ENCODE data around the gene ANXA5. TPM values are rescaled to one million over a fixed set of nuclear protein-coding genes. Genes with fewer than 3 reads are reported as not detected.
A peak's percentile ranks its signal among the peaks of the same experiment; 100 is the strongest.

Gene ANXA5
- total RNA-seq, 1 experiment from 2014 or later: 442 TPM

DNA sequence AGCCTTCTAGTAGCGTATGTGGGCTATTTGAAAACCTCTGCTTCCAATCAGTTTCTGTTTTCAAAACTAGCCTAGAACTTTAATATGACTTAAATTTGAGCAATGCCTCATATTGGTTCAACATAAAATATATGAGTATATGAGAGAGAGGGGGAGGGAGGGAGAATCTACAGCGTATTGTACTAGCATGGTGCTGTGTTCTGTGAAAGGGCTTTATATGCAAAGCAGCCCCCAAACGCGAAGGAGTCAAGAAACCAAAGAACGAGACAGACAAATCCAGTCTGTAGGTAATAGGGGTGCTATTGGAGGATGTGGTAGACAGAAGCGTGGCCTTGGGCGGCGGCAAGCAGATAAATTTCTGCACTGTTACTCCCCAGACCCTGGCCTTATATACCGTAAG, 784 bp upstream of the ANXA5 start:
- peak in 1 of 2 experiments; percentile 39 for DNase-seq
- Histone ChIP-seq H3K36me3 (peaks cover 20% of the 10 kb centered on the region), H3K9me3 (replicated peaks) (no peaks in the 10 kb centered on the region)

DNA sequence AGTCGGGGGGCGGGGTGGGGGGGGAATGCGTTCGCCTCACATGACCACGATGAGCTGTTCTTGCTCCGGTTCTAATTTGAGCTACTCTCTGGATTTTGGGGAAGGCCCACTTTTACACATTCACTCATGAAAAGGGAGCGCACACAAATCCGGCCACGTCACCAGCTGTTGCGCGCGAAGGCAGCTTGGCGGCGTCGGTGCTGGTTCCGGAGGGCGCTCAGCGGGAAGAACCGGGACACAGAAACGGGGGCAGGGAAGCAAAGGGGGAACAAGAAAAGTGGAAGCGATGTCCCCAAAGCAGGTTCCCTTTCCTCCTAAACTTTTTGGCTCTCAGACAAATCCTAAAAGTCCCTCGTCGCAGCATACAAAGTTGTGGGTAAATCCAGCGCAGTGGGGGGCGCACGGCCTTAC, 605 bp downstream of the ANXA5 start:
- Histone ChIP-seq H3K27ac (peak overlapping the region; percentile 98), H3K4me1 (peaks cover 27% of the 10 kb centered on the region), H3K4me3 (peak overlapping the region; percentile 99), H3K36me3 (peaks cover 21% of the 10 kb centered on the region), H3K9me3 (replicated peaks) (no peaks in the 10 kb centered on the region), H3K27me3 (no peaks in the 10 kb centered on the region)
- peak; percentile 49 to 67 for DNase-seq

More for the DNA sequence above, 784 bp upstream of the ANXA5 start:
- Histone ChIP-seq H3K4me3 (peak overlapping the region; percentile 99), H3K27ac (peak overlapping the region; percentile 98), H3K27me3 (no peaks in the 10 kb centered on the region), H3K4me1 (peaks cover 15% of the 10 kb centered on the region)

DNA sequence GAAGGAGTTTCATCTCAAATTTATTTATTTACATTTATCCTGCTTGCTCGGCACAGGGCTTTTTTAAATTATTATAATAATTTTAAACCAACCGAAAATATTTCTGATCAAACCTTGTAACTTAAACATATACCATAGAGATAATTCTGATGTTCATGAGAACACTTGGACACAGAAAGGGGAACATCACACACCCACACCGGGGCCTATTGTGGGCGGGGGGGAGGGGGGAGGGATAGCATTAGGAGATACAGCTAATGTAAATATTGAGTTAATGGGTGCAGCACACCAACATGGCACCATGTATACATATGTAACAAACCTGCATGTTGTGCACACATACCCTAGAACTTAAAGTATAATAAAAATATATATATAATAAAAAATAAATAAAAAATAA, 2.9 kb downstream of the ANXA5 start:
- H3K4me3 ChIP-seq: no peak overlapping the region
- DNase-seq: no peak
- H3K4me1 ChIP-seq: peaks cover 44% of the 10 kb centered on the region
- no peaks in the 10 kb centered on the region for H3K9me3 ChIP-seq (replicated peaks)
- no peaks in the 10 kb centered on the region for H3K27me3 ChIP-seq
- H3K27ac ChIP-seq: no peak overlapping the region
- H3K36me3 ChIP-seq: peaks cover 38% of the 10 kb centered on the region

DNA sequence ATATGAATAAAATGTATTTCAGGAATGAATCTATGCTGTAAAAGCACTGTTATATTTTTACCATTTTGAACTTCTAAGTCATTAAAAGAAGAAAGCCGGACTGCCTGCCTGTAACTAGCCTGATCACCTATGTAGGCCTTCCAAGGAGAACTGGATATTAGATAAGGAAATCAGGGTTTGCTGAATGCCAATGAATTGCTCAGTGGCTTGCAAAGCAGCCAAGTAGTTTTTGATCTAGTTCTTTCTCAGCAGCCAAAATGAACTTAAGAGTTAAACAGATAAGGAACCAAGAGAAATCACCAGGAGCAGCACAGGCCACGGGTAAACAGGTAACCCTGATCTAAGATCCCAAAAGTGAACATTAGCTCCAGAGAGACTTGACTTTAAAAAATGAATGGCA, 3.3 kb downstream of the ANXA5 start:
- Histone ChIP-seq H3K4me1 (peaks cover 39% of the 10 kb centered on the region), H3K4me3 (no peak overlapping the region)
- no peak for DNase-seq

DNA sequence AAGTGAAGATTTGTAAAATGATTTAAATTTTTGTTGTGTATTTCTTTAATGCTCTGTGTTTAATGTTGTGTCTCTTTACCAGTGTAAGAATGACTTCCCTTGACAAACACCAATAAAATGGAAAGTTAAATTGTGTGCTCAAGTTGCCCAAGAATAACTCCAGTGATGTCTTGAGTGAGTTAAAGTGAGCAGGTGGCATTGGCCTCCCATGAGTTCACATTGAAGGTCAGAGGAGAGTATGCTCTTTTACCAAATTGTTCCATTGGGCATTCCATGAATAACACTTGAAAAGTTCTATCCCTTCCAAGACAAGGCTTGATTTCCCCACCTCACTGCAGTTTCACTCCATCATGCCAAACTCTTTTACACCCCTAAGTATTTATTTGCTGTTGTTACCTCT, 4.5 kb downstream of the ANXA5 start:
- H3K9me3 ChIP-seq (replicated peaks): no peaks in the 10 kb centered on the region
- H3K4me1 ChIP-seq: peaks cover 32% of the 10 kb centered on the region
- no peak for DNase-seq
- H3K4me3 ChIP-seq: no peak overlapping the region
- no peak overlapping the region for H3K27ac ChIP-seq
- no peaks in the 10 kb centered on the region for H3K27me3 ChIP-seq
- peaks cover 51% of the 10 kb centered on the region for H3K36me3 ChIP-seq

More for the DNA sequence above, 3.3 kb downstream of the ANXA5 start:
- Histone ChIP-seq H3K27ac (no peak overlapping the region), H3K36me3 (peaks cover 42% of the 10 kb centered on the region), H3K27me3 (no peaks in the 10 kb centered on the region), H3K9me3 (replicated peaks) (no peaks in the 10 kb centered on the region)

DNA sequence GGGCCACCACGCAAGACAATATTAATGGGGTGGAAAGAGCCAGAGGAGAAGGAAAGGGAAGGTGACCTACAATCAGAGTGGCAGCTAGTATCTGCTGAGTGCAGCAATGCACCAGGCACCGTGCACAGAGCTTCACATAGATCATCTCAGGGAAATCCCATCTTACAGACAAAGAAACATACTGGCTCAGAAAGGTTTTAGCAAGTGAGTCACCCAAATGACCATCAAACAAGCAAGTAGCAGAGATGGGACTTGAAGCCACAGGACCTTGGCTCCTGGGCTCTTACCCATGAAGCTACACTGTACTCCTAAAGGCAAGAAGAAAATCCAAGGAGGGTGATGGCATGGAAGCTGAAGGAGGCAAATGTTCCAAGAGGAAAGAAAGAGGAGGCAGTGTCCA, 6.8 kb downstream of the ANXA5 start:
- peak overlapping the region; percentile 44 for H3K27ac ChIP-seq
- H3K36me3 ChIP-seq: peaks cover 63% of the 10 kb centered on the region

DNA sequence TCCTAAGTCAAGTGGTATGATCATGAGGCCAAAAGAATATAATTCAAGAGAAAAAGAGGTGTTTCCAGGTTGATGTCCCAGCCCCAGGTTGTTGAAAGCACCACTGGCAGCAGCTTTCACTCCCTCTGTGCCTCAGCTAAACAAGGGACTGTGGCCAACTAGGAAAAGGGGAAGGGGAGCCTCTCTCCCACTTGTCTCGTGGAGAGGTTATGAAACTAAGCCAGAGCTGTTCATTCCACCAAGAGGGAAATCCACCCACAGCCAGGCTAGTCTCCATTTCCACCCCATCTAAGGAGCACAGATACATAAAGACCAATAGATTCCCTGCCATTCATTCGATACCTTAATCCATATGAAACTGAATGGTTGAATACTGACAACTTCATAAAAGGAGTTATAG, 8.1 kb downstream of the ANXA5 start:
- peaks cover 32% of the 10 kb centered on the region for H3K4me1 ChIP-seq
- H3K27ac ChIP-seq: no peak overlapping the region
- H3K27me3 ChIP-seq: no peaks in the 10 kb centered on the region
- no peak for DNase-seq
- H3K9me3 ChIP-seq (replicated peaks): no peaks in the 10 kb centered on the region
- H3K36me3 ChIP-seq: peaks cover 68% of the 10 kb centered on the region
- no peak overlapping the region for H3K4me3 ChIP-seq

More for the DNA sequence above, 6.8 kb downstream of the ANXA5 start:
- H3K4me3 ChIP-seq: no peak overlapping the region
- no peaks in the 10 kb centered on the region for H3K9me3 ChIP-seq (replicated peaks)
- no peak for DNase-seq
- H3K4me1 ChIP-seq: peaks cover 32% of the 10 kb centered on the region
- no peaks in the 10 kb centered on the region for H3K27me3 ChIP-seq

DNA sequence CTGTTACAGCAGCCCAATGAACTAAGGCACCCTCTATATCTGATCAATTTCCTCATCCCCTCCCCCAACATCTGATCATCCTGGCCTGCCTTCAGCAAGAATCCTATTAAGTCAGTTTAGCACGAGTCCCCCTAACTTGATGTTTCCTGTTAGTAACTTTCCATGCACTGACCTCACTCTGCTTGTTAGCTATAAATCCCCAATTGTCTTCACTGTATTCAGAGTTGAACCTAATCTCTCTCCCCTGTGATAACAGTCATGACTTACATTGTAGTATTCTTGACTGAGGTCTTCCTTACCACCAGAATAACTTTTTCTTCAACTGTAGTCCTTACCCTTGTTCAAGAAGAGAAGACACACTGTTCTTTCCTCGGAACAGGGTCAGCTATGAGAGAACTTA, 8.5 kb downstream of the ANXA5 start:
- Histone ChIP-seq H3K27ac (no peak overlapping the region), H3K4me3 (no peak overlapping the region), H3K36me3 (peaks cover 69% of the 10 kb centered on the region), H3K27me3 (no peaks in the 10 kb centered on the region), H3K4me1 (peaks cover 32% of the 10 kb centered on the region), H3K9me3 (replicated peaks) (no peaks in the 10 kb centered on the region)
- DNase-seq: no peak

DNA sequence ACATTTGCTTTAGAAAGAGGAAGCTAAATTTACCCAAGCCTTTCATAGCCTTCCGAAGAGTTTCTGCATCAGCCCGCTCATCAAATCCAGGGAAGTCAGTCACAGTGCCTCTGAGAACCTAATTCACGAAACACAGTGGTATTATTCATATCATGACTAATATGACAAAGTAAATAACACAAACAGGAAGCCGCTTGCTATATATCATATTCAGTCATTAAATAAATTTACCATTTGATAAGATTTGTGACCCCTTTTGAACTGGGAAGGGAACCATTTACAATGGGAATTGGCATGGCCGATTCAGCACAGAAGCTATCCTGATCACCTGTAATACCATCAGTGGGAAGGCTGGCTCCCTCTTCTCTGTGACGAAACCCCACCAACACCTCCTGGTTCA, 10.5 kb downstream of the ANXA5 start:
- Histone ChIP-seq H3K36me3 (peaks cover 85% of the 10 kb centered on the region), H3K4me1 (peaks cover 17% of the 10 kb centered on the region), H3K4me3 (no peak overlapping the region), H3K27me3 (no peaks in the 10 kb centered on the region), H3K9me3 (replicated peaks) (no peaks in the 10 kb centered on the region), H3K27ac (no peak overlapping the region)
- DNase-seq: no peak

DNA sequence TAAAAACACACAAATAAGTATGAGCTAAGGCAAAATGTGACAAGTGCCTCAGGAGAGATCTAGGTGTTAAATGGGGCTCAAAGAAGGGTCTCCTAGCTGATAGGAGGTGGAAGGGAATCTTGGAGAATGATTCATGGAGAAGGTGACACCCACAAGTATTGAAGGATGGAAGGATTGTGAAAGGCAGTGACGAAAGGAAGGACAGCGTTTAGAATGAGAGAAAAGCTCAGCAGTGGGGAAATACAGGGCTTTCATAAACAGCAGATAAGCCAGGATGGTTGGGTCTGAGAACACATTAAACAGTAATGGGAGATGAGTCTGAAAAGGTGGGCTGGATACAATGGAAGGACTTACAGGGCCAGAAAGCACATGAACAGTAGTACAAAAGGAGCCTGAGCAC, 11.5 kb downstream of the ANXA5 start:
- Histone ChIP-seq H3K36me3 (peaks cover 91% of the 10 kb centered on the region), H3K4me1 (peaks cover 7% of the 10 kb centered on the region), H3K27me3 (no peaks in the 10 kb centered on the region), H3K27ac (no peak overlapping the region), H3K9me3 (replicated peaks) (no peaks in the 10 kb centered on the region), H3K4me3 (no peak overlapping the region)
- no peak for DNase-seq

DNA sequence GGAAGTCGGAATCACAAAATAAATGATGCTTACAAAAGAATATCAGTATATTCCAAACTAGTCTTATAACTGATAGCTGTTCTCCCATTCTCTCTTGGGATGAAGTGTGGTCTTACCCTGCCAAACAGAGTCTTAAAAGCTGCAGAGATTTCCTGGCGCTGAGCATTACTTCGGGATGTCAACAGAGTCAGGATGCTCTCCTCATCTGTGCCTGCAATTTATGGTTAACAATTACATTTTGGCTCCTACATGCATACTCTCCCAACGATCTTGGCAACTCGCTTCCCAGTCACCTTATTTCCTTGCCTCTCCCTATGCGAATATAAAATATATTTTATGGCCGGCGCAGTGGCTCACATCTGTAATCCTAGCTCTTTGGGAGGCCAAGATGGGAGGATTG, 12.2 kb downstream of the ANXA5 start:
- no peak overlapping the region for H3K4me3 ChIP-seq
- no peak for DNase-seq
- H3K9me3 ChIP-seq (replicated peaks): no peaks in the 10 kb centered on the region
- no peak overlapping the region for H3K27ac ChIP-seq
- peaks cover 93% of the 10 kb centered on the region for H3K36me3 ChIP-seq
- H3K27me3 ChIP-seq: no peaks in the 10 kb centered on the region
- H3K4me1 ChIP-seq: peaks cover under 1% of the 10 kb centered on the region; the same call in 1 of the 2 replicates

DNA sequence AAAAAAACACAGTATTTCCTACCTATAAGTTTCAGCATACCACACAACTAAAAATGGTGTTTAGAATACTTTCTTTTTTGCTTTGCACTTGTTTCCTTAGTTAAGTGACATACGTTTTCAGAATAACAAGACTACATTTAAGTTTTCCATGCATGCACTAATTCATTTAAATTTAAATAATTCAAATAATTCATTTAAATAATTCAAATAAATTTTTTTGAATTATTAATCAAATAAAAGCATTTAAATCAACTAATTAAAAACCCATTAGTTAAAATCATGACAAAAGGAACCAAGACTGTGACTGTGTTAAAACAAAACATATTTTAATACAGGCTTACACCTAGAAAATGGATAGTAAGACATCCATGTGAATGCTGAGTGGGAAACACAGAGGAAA, 12.8 kb downstream of the ANXA5 start:
- H3K9me3 ChIP-seq (replicated peaks): no peaks in the 10 kb centered on the region
- H3K27ac ChIP-seq: no peak overlapping the region
- no peak overlapping the region for H3K4me3 ChIP-seq
- no peaks in the 10 kb centered on the region for H3K27me3 ChIP-seq
- DNase-seq: no peak
- peaks cover 93% of the 10 kb centered on the region for H3K36me3 ChIP-seq
- H3K4me1 ChIP-seq: no peaks in the 10 kb centered on the region

DNA sequence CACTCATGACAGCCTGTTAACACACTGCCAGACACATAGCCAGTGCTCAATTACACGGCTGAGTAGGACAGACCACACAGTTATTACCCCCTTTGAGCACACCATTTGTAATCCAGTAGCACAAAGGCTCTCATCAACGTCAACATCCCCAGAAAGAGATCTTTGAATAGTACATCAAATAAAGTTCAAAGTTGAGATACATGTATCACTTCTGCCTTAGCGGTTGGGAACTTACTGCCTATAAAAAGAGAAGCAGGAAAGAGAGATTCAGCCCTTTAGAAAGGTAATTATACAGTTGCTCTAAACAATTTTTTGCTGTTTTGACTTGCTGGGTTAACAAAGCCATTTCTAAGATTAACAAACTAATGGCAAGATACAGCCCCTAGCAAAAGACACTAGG, 16.2 kb downstream of the ANXA5 start:
- DNase-seq: no peak
- no peaks in the 10 kb centered on the region for H3K4me1 ChIP-seq
- H3K9me3 ChIP-seq (replicated peaks): no peaks in the 10 kb centered on the region
- H3K36me3 ChIP-seq: peaks cover 93% of the 10 kb centered on the region
- no peak overlapping the region for H3K27ac ChIP-seq
- H3K27me3 ChIP-seq: no peaks in the 10 kb centered on the region
- no peak overlapping the region for H3K4me3 ChIP-seq

DNA sequence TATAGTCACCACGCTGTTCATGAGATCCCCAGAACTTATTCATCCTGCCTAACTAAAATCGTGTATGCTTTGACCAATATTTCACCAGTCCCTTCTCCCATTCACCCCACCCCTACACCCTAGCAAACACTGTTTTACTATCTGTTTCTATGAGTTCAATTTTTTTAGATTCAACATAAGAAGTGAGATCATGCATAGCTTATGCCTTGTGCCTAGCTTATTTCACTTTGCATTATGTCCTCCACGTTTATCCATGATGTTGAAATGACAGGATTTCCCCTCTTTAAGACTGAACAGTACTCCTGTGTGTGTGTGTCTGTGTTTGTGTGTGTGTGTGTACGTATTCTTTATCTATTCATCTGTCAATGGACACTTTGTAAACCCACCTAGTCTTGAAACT, 16.8 kb downstream of the ANXA5 start:
- Histone ChIP-seq H3K4me3 (no peak overlapping the region), H3K9me3 (replicated peaks) (no peaks in the 10 kb centered on the region), H3K27ac (no peak overlapping the region), H3K27me3 (no peaks in the 10 kb centered on the region), H3K36me3 (peaks cover 93% of the 10 kb centered on the region), H3K4me1 (no peaks in the 10 kb centered on the region)
- no peak for DNase-seq

DNA sequence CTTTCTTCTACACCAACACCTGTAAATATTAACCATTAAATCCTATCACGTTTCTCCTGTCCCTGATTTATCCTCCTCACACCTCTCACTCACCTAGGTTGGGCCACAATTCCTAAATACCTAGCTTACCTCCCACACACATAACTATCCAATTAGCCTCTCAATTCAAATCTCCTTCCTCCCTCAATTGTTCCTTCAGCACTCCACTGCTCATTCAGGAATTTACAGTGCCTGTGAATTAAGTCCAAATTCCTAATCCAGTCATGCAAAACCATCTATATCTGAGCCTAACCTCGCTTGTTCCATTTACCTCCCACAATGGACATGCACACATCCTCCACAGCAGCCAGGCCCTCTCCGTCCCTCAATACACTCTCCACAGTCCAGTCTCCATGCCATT, 17.5 kb downstream of the ANXA5 start:
- H3K36me3 ChIP-seq: peaks cover 94% of the 10 kb centered on the region
- H3K27ac ChIP-seq: no peak overlapping the region
- no peaks in the 10 kb centered on the region for H3K9me3 ChIP-seq (replicated peaks)

DNA sequence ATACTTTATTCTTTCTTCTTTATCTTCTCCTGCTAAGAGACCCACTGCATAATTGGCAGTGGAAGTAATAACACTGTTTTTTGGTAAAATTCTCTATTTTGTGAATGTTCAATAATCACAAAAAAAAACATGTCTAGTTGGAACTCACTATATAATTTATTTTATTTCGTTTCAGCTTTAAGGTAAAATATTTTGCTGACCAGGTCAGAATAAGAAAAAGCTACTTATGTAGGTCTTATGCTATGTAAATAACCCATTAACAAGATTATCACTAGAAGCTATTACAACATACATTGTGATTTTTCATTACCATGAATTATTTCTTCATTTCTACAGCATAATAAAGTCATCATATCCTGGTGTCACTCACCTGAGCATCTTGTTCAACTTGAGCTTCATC, 19.3 kb downstream of the ANXA5 start:
- Histone ChIP-seq H3K27ac (no peak overlapping the region), H3K36me3 (peaks cover 90% of the 10 kb centered on the region), H3K27me3 (no peaks in the 10 kb centered on the region), H3K9me3 (replicated peaks) (no peaks in the 10 kb centered on the region), H3K4me3 (no peak overlapping the region), H3K4me1 (no peaks in the 10 kb centered on the region)
- no peak for DNase-seq

More for the DNA sequence above, 17.5 kb downstream of the ANXA5 start:
- H3K27me3 ChIP-seq: no peaks in the 10 kb centered on the region
- DNase-seq: no peak
- no peaks in the 10 kb centered on the region for H3K4me1 ChIP-seq
- no peak overlapping the region for H3K4me3 ChIP-seq

Measured in SJCRH30 (cell line).